Smooth muscle cell (in vitro differentiated cells): ENCODE results near the gene CIZ1. TPM values are rescaled to one million over a fixed set of nuclear protein-coding genes. Genes with fewer than 3 reads are reported as not detected.

Experiments used
- DNase-seq: peaks from one replicate; lab custom pipeline; 2025; ENCODE audit not compliant: unreplicated experiment; lab: John Stamatoyannopoulos, UW
- H2AFZ ChIP-seq: fragments of 200-600 bp; sonication (generic); 2 replicates; pipeline ENCODE4 v1.6.0; 2016; ENCODE audit warnings: antibody characterized with exemption, low read depth, mild to moderate bottlenecking
- H3F3A ChIP-seq: fragments of 200-600 bp; sonication (generic); 2 replicates; pipeline ENCODE4 v1.6.0; 2017; ENCODE audit warnings: antibody characterized with exemption, low read depth
- H3K27ac ChIP-seq: fragments of 200-600 bp; sonication (generic); 2 replicates; pipeline ENCODE4 v1.5.1; 2016; ENCODE audit warnings: low read depth, mild to moderate bottlenecking
- H3K27me3 ChIP-seq: fragments of 200-600 bp; sonication (generic); 2 replicates; pipeline ENCODE4 v1.6.1; 2016; ENCODE audit warnings: low read depth, mild to moderate bottlenecking
- H3K36me3 ChIP-seq: fragments of 200-600 bp; sonication (generic); 2 replicates; pipeline ENCODE4 v1.5.1; 2016; ENCODE audit warnings: low read depth
- H3K4me1 ChIP-seq: fragments of 200-600 bp; sonication (generic); 2 replicates; pipeline ENCODE4 v1.5.1; 2016; ENCODE audit warnings: low read depth
- H3K4me2 ChIP-seq: fragments of 200-600 bp; sonication (generic); 2 replicates; pipeline ENCODE4 v1.6.0; 2016; ENCODE audit warnings: mild to moderate bottlenecking
- H3K4me3 ChIP-seq: fragments of 200-600 bp; sonication (generic); 2 replicates; pipeline ENCODE4 v1.5.1; 2016; ENCODE audit warnings: mild to moderate bottlenecking
- H3K79me2 ChIP-seq: fragments of 200-600 bp; sonication (generic); 2 replicates; pipeline ENCODE4 v1.6.0; 2016; ENCODE audit warnings: low read depth, mild to moderate bottlenecking
- H3K9ac ChIP-seq: fragments of 200-600 bp; sonication (generic); 2 replicates; pipeline ENCODE4 v1.6.0; 2016; ENCODE audit warnings: low read depth
- H3K9me3 ChIP-seq: fragments of 200-600 bp; sonication (generic); replicated peaks from 2 replicates; pipeline ENCODE4 v1.5.1; 2016; ENCODE audit warnings: low read depth
- H4K20me1 ChIP-seq: fragments of 200-600 bp; sonication (generic); 2 replicates; pipeline ENCODE4 v1.6.0; 2016; ENCODE audit warnings: low read depth
- WGBS: methylation state at CpG from one replicate; pipeline ENCODE4 v1.1.7; 2016; ENCODE audit warnings: low lambda C conversion rate; 5-methylcytosine and 5-hydroxymethylcytosine counted together
- polyA plus RNA-seq: library from polyadenylated mRNA; unstranded; fragments of >200 nt; fragmentation: Nextera tagmentation; extraction: Ambion mirVana; gene quantifications from 2 replicates; pipeline ENCODE4 v1.2.1, GENCODE V29; 2016
- total RNA-seq: library from RNA; depleted of rRNA; stranded (reverse); fragments of >200 nt; gene quantifications from 2 replicates; pipeline ENCODE4 v1.2.3, GENCODE V29; 2014
- TF ChIP-seq, protein P1 (sequence below): fragments of 200-600 bp; sonication (generic); IDR thresholded peaks from 2 replicates; pipeline ENCODE4 v1.5.1; 2017; ENCODE audit warnings: borderline replicate concordance, mild to moderate bottlenecking, antibody characterized with exemption; ENCODE audit not compliant: insufficient read depth, poor library complexity, severe bottlenecking

Gene CIZ1
- total and polyA plus RNA-seq, 2 experiments from 2014 or later, result 23.5 to 84.0 TPM

DNA sequence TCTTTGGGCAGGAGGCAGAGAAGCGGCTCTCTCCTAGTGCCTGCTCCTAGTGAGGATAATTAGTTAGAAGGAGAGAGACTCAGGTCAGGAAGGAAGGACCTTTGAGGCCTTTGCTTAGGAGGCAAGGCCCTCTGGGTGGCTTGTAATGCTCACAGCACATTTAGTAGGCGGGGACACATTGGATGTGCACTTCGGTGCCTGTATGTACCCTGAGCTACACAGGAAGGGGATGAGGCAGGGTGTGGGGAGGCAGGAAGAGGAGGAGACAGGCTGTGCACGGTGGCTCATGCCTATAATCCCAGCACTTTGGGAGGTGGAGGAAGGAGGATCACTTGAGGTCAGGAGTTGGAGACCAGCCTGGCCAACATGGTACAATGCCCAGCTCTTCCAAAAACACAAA is 49.3 kb downstream of the CIZ1 start:
- no peaks in the 10 kb centered on the region for H4K20me1 ChIP-seq
- H3K9ac ChIP-seq, result no peak overlapping the region
- no peak for DNase-seq
- WGBS, result 86% methylated on average over 4 of the region's 4 CpGs
- no peaks in the 10 kb centered on the region for H3K79me2 ChIP-seq
- no peaks in the 10 kb centered on the region for H3K36me3 ChIP-seq
- no peak overlapping the region for H3K27ac ChIP-seq
- H3F3A ChIP-seq, result no peaks in the 10 kb centered on the region
- H3K9me3 ChIP-seq, result no peaks in the 10 kb centered on the region
- no peak overlapping the region for H3K4me2 ChIP-seq
- H2AFZ ChIP-seq, result no peak overlapping the region
- TF ChIP-seq, protein P1, sequence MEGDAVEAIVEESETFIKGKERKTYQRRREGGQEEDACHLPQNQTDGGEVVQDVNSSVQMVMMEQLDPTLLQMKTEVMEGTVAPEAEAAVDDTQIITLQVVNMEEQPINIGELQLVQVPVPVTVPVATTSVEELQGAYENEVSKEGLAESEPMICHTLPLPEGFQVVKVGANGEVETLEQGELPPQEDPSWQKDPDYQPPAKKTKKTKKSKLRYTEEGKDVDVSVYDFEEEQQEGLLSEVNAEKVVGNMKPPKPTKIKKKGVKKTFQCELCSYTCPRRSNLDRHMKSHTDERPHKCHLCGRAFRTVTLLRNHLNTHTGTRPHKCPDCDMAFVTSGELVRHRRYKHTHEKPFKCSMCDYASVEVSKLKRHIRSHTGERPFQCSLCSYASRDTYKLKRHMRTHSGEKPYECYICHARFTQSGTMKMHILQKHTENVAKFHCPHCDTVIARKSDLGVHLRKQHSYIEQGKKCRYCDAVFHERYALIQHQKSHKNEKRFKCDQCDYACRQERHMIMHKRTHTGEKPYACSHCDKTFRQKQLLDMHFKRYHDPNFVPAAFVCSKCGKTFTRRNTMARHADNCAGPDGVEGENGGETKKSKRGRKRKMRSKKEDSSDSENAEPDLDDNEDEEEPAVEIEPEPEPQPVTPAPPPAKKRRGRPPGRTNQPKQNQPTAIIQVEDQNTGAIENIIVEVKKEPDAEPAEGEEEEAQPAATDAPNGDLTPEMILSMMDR, result no peak
- H3K4me1 ChIP-seq, result no peaks in the 10 kb centered on the region
- no peaks in the 10 kb centered on the region for H3K27me3 ChIP-seq
- no peak overlapping the region for H3K4me3 ChIP-seq

DNA sequence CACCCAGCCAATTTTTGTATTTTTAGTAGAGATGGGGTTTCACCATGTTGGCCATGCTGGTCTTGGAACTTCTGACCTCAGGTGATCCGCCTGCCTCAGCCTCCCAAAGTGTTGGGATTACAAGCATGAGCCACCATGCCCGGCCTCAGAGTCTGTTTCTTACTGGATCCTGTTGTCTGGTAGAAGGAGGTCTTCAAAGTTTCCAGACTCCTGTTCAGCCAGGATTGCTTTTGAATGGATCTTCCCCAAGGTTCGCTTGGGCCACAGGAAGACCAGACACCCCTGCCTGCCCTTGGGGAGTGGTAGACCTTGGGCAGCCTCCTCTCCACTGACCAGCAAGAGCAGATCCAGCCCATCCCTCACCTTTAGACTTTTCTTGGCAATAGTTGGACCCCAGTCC is 49.8 kb downstream of the CIZ1 start:
- Histone ChIP-seq H3K9me3 (no peaks in the 10 kb centered on the region), H3K4me1 (no peaks in the 10 kb centered on the region), H3K27ac (no peak overlapping the region), H3K4me3 (no peak overlapping the region), H4K20me1 (no peaks in the 10 kb centered on the region), H3K79me2 (no peaks in the 10 kb centered on the region), H3K27me3 (no peaks in the 10 kb centered on the region), H2AFZ (no peak overlapping the region), H3K9ac (no peak overlapping the region), H3K36me3 (no peaks in the 10 kb centered on the region), H3K4me2 (no peak overlapping the region), H3F3A (no peaks in the 10 kb centered on the region)
- DNase-seq, result no peak
- TF ChIP-seq, protein P1, result no peak
- 97% methylated on average over 3 of the region's 3 CpGs for WGBS

DNA sequence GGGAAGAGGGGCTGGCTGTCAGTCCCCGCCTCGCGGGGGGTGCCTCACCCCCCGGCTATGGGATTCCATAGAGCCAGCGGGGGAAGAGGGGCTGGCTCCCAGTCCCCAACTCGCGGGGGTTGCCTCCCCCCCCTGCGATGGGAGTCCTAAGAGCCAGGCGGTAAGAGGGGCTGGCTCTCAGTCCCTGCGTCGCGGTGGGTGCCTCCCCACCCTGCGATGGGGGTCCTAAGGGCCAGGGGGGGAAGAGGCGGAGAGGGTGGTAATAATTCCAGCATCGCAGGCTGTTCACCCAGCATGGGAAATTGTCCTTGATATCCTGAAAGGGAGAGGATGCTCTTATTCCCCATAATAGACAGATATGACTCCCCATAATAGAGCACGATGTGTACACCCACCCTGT is 51.8 kb downstream of the CIZ1 start:
- no peak overlapping the region for H3K9ac ChIP-seq
- no peaks in the 10 kb centered on the region for H4K20me1 ChIP-seq
- no peaks in the 10 kb centered on the region for H3K79me2 ChIP-seq
- H2AFZ ChIP-seq, result no peak overlapping the region
- TF ChIP-seq, protein P1, result no peak
- H3K27ac ChIP-seq, result no peak overlapping the region
- H3K36me3 ChIP-seq, result no peaks in the 10 kb centered on the region
- H3K4me2 ChIP-seq, result no peak overlapping the region
- no peaks in the 10 kb centered on the region for H3K27me3 ChIP-seq
- H3K4me1 ChIP-seq, result no peaks in the 10 kb centered on the region
- no peaks in the 10 kb centered on the region for H3K9me3 ChIP-seq
- H3F3A ChIP-seq, result no peaks in the 10 kb centered on the region
- 92% methylated on average over 6 of the region's 16 CpGs for WGBS
- no peak overlapping the region for H3K4me3 ChIP-seq
- no peak for DNase-seq

DNA sequence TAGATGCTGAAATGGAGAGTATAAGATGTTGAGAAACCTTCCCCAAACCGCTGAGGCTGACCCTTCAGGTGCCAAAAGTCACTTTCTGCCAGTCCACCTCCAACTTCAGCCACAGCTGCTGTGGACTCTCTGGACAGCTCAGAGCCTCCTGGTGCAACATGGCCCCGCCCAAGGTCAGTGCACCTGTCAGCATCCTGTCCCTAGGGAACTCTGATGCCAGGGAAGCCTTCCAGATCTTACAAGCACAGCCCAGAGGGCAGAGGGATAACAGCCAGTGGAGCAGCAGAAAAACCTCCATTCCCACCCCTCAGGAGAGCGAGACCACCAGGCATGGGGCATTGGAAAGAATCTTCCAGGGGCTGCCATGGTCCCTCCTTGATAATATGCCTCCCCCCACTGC is 53.4 kb downstream of the CIZ1 start:
- TF ChIP-seq, protein P1, result no peak
- 85% methylated on average over 3 of the region's 3 CpGs for WGBS
- no peak for DNase-seq

More for the DNA sequence above, 53.4 kb downstream of the CIZ1 start:
- H2AFZ ChIP-seq, result no peak overlapping the region
- H3K79me2 ChIP-seq, result no peaks in the 10 kb centered on the region
- H3K27ac ChIP-seq, result no peak overlapping the region
- no peaks in the 10 kb centered on the region for H3K4me1 ChIP-seq
- H3F3A ChIP-seq, result no peaks in the 10 kb centered on the region
- H3K4me2 ChIP-seq, result no peak overlapping the region
- H3K9me3 ChIP-seq, result no peaks in the 10 kb centered on the region
- H3K27me3 ChIP-seq, result peaks cover 3% of the 10 kb centered on the region
- no peaks in the 10 kb centered on the region for H4K20me1 ChIP-seq
- H3K4me3 ChIP-seq, result no peak overlapping the region
- no peaks in the 10 kb centered on the region for H3K36me3 ChIP-seq
- H3K9ac ChIP-seq, result no peak overlapping the region
